Astrocyte of the cerebellum (primary cell): Measurements from ENCODE around the gene CCDC7.

Experiments
- DNase-seq: peaks from one replicate; pipeline ENCODE4 v3.0.0-alpha.2; 2011; ENCODE audit warnings: low read depth
- H3K4me3 ChIP-seq: 2 replicates; pipeline ENCODE4 v1.5.1; 2011; ENCODE audit warnings: mild to moderate bottlenecking, low read depth, low read length, moderate library complexity
- CTCF ChIP-seq: IDR thresholded peaks from 2 replicates; pipeline ENCODE4 v1.5.1; 2012; ENCODE audit warnings: low read length, low read depth, moderate library complexity, mild to moderate bottlenecking; ENCODE audit errors: missing control alignments
- in situ Hi-C: cut with HindIII; loops from 2 replicates; pipeline ENCODE4 v1.10.0; 2017; ENCODE audit warnings: low sequenced_read_pairs

The CCDC7 gene

GRCh38 chr10:32887481-32887880, 441.5 kb downstream of the CCDC7 start:
- TF ChIP-seq CTCF = no peak
- DNase-seq = no peak
- no peak overlapping the region for H3K4me3 ChIP-seq
- in situ Hi-C loops = no loop called here

GRCh38 chr10:32888161-32888927, 442.4 kb downstream of the CCDC7 start:
- H3K4me3 ChIP-seq = no peak overlapping the region
- in situ Hi-C loops = no loop called here
- no peak for TF ChIP-seq CTCF
- no peak for DNase-seq

- DNase-seq = no peak
- in situ Hi-C loops = no loop called here
- no peak overlapping the region for H3K4me3 ChIP-seq
- TF ChIP-seq CTCF = no peak
These were observed 443.8 kb downstream of the CCDC7 start for GRCh38 chr10:32889631-32890212.

- DNase-seq = no peak
- in situ Hi-C loops = no loop called here
- no peak for TF ChIP-seq CTCF
- H3K4me3 ChIP-seq = no peak overlapping the region
These were observed 444.5 kb downstream of the CCDC7 start for GRCh38 chr10:32890444-32890843.

GRCh38 chr10:32891261-32891660, 445.3 kb downstream of the CCDC7 start:
- TF ChIP-seq CTCF = no peak
- no peak for DNase-seq
- no peak overlapping the region for H3K4me3 ChIP-seq
- in situ Hi-C loops = no loop called here

- H3K4me3 ChIP-seq = no peak overlapping the region
- DNase-seq = no peak
- in situ Hi-C loops = no loop called here
- no peak for TF ChIP-seq CTCF
These were observed 447.5 kb downstream of the CCDC7 start for GRCh38 chr10:32893434-32893833.
